IPS-15b (cell line): Measurements from ENCODE around the gene XAB2.

ENCODE experiments used
- H3K27me3 ChIP-seq: one replicate; pipeline ENCODE4 v1.6.1; 2013; ENCODE audit warnings: low read length; ENCODE audit not compliant: control insufficient read depth, insufficient read depth
- H3K36me3 ChIP-seq: one replicate; pipeline ENCODE4 v1.6.1; 2013; ENCODE audit warnings: low read length; ENCODE audit not compliant: control insufficient read depth, insufficient read depth
- H3K4me1 ChIP-seq: one replicate; pipeline ENCODE4 v1.6.1; 2013; ENCODE audit warnings: mild to moderate bottlenecking, low read length; ENCODE audit not compliant: control insufficient read depth, insufficient read depth
- H3K4me3 ChIP-seq: one replicate; pipeline ENCODE4 v1.5.1; 2013; ENCODE audit warnings: low read depth, low read length
- H3K9ac ChIP-seq: one replicate; pipeline ENCODE4 v1.6.1; 2013; ENCODE audit warnings: low read depth, mild to moderate bottlenecking, low read length
- H3K9me3 ChIP-seq: one replicate; pipeline ENCODE4 v1.6.1; 2013; ENCODE audit warnings: mild to moderate bottlenecking, low read length; ENCODE audit not compliant: control insufficient read depth, insufficient read depth

The XAB2 gene

GRCh38 chr19:7663706-7664105 is 34.4 kb upstream of the XAB2 start:
- H3K4me3 ChIP-seq: no peak overlapping the region

GRCh38 chr19:7662657-7663056 is 33.3 kb upstream of the XAB2 start:
- Histone ChIP-seq H3K4me3 (no peak overlapping the region), H3K36me3 (no peaks in the 10 kb centered on the region), H3K9ac (no peak overlapping the region), H3K9me3 (no peaks in the 10 kb centered on the region), H3K4me1 (no peaks in the 10 kb centered on the region), H3K27me3 (no peaks in the 10 kb centered on the region)

More at GRCh38 chr19:7663706-7664105, 34.4 kb upstream of the XAB2 start:
- no peaks in the 10 kb centered on the region for H3K4me1 ChIP-seq
- no peaks in the 10 kb centered on the region for H3K36me3 ChIP-seq
- H3K9me3 ChIP-seq: no peaks in the 10 kb centered on the region
- H3K27me3 ChIP-seq: peaks cover 2% of the 10 kb centered on the region
- no peak overlapping the region for H3K9ac ChIP-seq

GRCh38 chr19:7661744-7662538 is 32.6 kb upstream of the XAB2 start:
- Histone ChIP-seq H3K4me3 (no peak overlapping the region), H3K36me3 (no peaks in the 10 kb centered on the region), H3K27me3 (no peaks in the 10 kb centered on the region), H3K9ac (no peak overlapping the region), H3K9me3 (no peaks in the 10 kb centered on the region), H3K4me1 (no peaks in the 10 kb centered on the region)

GRCh38 chr19:7658219-7658686 is 28.9 kb upstream of the XAB2 start:
- peaks cover 2% of the 10 kb centered on the region for H3K27me3 ChIP-seq
- H3K36me3 ChIP-seq: no peaks in the 10 kb centered on the region
- no peaks in the 10 kb centered on the region for H3K4me1 ChIP-seq
- H3K9me3 ChIP-seq: no peaks in the 10 kb centered on the region
- H3K4me3 ChIP-seq: no peak overlapping the region
- no peak overlapping the region for H3K9ac ChIP-seq

- Histone ChIP-seq H3K4me3 (no peak overlapping the region), H3K27me3 (peaks cover 8% of the 10 kb centered on the region), H3K36me3 (no peaks in the 10 kb centered on the region), H3K9ac (no peak overlapping the region), H3K4me1 (no peaks in the 10 kb centered on the region), H3K9me3 (no peaks in the 10 kb centered on the region)
Measured at GRCh38 chr19:7657131-7657751, 27.9 kb upstream of the XAB2 start.

- Histone ChIP-seq H3K9ac (no peak overlapping the region), H3K27me3 (peaks cover 12% of the 10 kb centered on the region), H3K4me3 (no peak overlapping the region), H3K4me1 (no peaks in the 10 kb centered on the region), H3K36me3 (no peaks in the 10 kb centered on the region), H3K9me3 (no peaks in the 10 kb centered on the region)
Measured at GRCh38 chr19:7655581-7655980, 26.2 kb upstream of the XAB2 start.

- no peak overlapping the region for H3K9ac ChIP-seq
- no peaks in the 10 kb centered on the region for H3K9me3 ChIP-seq
- no peaks in the 10 kb centered on the region for H3K36me3 ChIP-seq
- H3K27me3 ChIP-seq: peaks cover 12% of the 10 kb centered on the region
- no peak overlapping the region for H3K4me3 ChIP-seq
- no peaks in the 10 kb centered on the region for H3K4me1 ChIP-seq
Measured at GRCh38 chr19:7654401-7654800, 25.1 kb upstream of the XAB2 start.

GRCh38 chr19:7652061-7652641 is 22.8 kb upstream of the XAB2 start:
- no peak overlapping the region for H3K9ac ChIP-seq
- no peaks in the 10 kb centered on the region for H3K9me3 ChIP-seq
- peak overlapping the region; percentile 26 for H3K4me3 ChIP-seq
- H3K4me1 ChIP-seq: no peaks in the 10 kb centered on the region
- H3K27me3 ChIP-seq: peaks cover 12% of the 10 kb centered on the region
- no peaks in the 10 kb centered on the region for H3K36me3 ChIP-seq

- Histone ChIP-seq H3K9me3 (no peaks in the 10 kb centered on the region), H3K27me3 (peaks cover 12% of the 10 kb centered on the region), H3K4me3 (no peak overlapping the region), H3K9ac (no peak overlapping the region), H3K36me3 (peaks cover 5% of the 10 kb centered on the region), H3K4me1 (no peaks in the 10 kb centered on the region)
Measured at GRCh38 chr19:7650148-7650547, 20.8 kb upstream of the XAB2 start.

GRCh38 chr19:7648265-7649014 is 19.1 kb upstream of the XAB2 start:
- peaks cover 8% of the 10 kb centered on the region for H3K36me3 ChIP-seq
- no peak overlapping the region for H3K9ac ChIP-seq
- H3K27me3 ChIP-seq: peaks cover 9% of the 10 kb centered on the region
- no peaks in the 10 kb centered on the region for H3K9me3 ChIP-seq
- no peaks in the 10 kb centered on the region for H3K4me1 ChIP-seq
- H3K4me3 ChIP-seq: no peak overlapping the region

GRCh38 chr19:7647156-7647555 is 17.8 kb upstream of the XAB2 start:
- no peaks in the 10 kb centered on the region for H3K9me3 ChIP-seq
- peaks cover 11% of the 10 kb centered on the region for H3K36me3 ChIP-seq
- no peak overlapping the region for H3K9ac ChIP-seq
- H3K4me3 ChIP-seq: no peak overlapping the region
- H3K27me3 ChIP-seq: peaks cover 3% of the 10 kb centered on the region
- H3K4me1 ChIP-seq: no peaks in the 10 kb centered on the region
